A673 (cell line): ENCODE data around the gene ZNF780B. TPM values are rescaled to one million over a fixed set of nuclear protein-coding genes. Genes with fewer than 3 reads are reported as not detected.

ENCODE experiments used
- BruUV-seq: library from RNA; stranded (reverse); fragments of 400-500 nt; replicated peaks from 2 replicates; lab custom pipeline; 2021; lab: Mats Ljungman, UMichigan
- CTCF ChIA-PET: fragments of 300-600 bp; sonication (Branson Sonifier 250); formaldehyde crosslinking; loops from one replicate; lab custom pipeline; 2022; ENCODE audit warnings: antibody characterized with exemption; lab: Charles Lee
- POLR2A ChIA-PET: fragments of 300-600 bp; sonication (Branson Sonifier 250); formaldehyde crosslinking; loops from one replicate; lab custom pipeline; 2022; ENCODE audit warnings: antibody characterized with exemption; ENCODE audit not compliant: low non-redundant PET; lab: Charles Lee
- DNase-seq: peaks from one replicate; pipeline ENCODE4 v3.0.0-alpha.2; 2015; ENCODE audit warnings: low spot score
- H3K27ac ChIP-seq: fragments of 200-600 bp; sonication (generic); 2 replicates; pipeline ENCODE4 v1.5.1; 2016; ENCODE audit warnings: mixed run types, low read depth, mild to moderate bottlenecking, mixed read lengths, antibody characterized with exemption, low read length; ENCODE audit not compliant: poor library complexity, severe bottlenecking
- H3K27me3 ChIP-seq: fragments of 200-600 bp; sonication (generic); replicated peaks from 2 replicates; pipeline ENCODE4 v1.6.1; 2017; ENCODE audit warnings: mixed run types, low read depth, mild to moderate bottlenecking, mixed read lengths, antibody characterized with exemption, low read length; ENCODE audit not compliant: insufficient read depth, poor library complexity
- H3K36me3 ChIP-seq: fragments of 200-600 bp; sonication (generic); 2 replicates; pipeline ENCODE4 v1.6.1; 2016; ENCODE audit warnings: mixed run types, mild to moderate bottlenecking, mixed read lengths, antibody characterized with exemption, low read length; ENCODE audit not compliant: insufficient read depth, poor library complexity, severe bottlenecking
- H3K4me1 ChIP-seq: fragments of 200-600 bp; sonication (generic); 2 replicates; pipeline ENCODE4 v1.6.1; 2017; ENCODE audit warnings: mixed run types, mild to moderate bottlenecking, mixed read lengths, antibody characterized with exemption, low read length; ENCODE audit not compliant: insufficient read depth, poor library complexity, severe bottlenecking
- H3K4me3 ChIP-seq: fragments of 200-600 bp; sonication (generic); 2 replicates; pipeline ENCODE4 v1.5.1; 2016; ENCODE audit warnings: low read depth, mixed run types, mild to moderate bottlenecking, mixed read lengths, low read length; ENCODE audit not compliant: poor library complexity, severe bottlenecking
- H3K9me3 ChIP-seq: fragments of 200-600 bp; sonication (generic); 2 replicates; pipeline ENCODE4 v1.6.1; 2016; ENCODE audit warnings: mixed run types, low read depth, mild to moderate bottlenecking, mixed read lengths, antibody characterized with exemption, low read length; ENCODE audit not compliant: poor library complexity, severe bottlenecking
- EZH2 ChIP-seq: fragments of 200-600 bp; sonication (generic); IDR thresholded peaks from 2 replicates; pipeline ENCODE4 v1.6.1; 2017; ENCODE audit warnings: borderline replicate concordance, low read depth, mild to moderate bottlenecking, mixed read lengths, antibody characterized with exemption, low read length; ENCODE audit not compliant: poor library complexity, severe bottlenecking
- intact Hi-C: fragments of 100-400 bp; cut with micrococcal nuclease; formaldehyde crosslinking; loops from one replicate; pipeline ENCODE4 v1.10.0; 2022; ENCODE audit not compliant: unreplicated experiment
- total RNA-seq: library from RNA; stranded (reverse); gene quantifications from 2 replicates; pipeline ENCODE4 v1.2.3, GENCODE V29; 2021
- TF ChIP-seq, protein P1 (sequence below): fragments of 300-800, 200-600 bp; sonication (generic); conservative IDR thresholded peaks from 2 replicates; pipeline ENCODE4 v1.5.1; 2017; ENCODE audit warnings: low read depth, mild to moderate bottlenecking, antibody characterized with exemption, low read length, moderate library complexity, mixed read lengths

Gene ZNF780B
- total RNA-seq, 1 experiment from 2014 or later = 23.7 TPM

DNA sequence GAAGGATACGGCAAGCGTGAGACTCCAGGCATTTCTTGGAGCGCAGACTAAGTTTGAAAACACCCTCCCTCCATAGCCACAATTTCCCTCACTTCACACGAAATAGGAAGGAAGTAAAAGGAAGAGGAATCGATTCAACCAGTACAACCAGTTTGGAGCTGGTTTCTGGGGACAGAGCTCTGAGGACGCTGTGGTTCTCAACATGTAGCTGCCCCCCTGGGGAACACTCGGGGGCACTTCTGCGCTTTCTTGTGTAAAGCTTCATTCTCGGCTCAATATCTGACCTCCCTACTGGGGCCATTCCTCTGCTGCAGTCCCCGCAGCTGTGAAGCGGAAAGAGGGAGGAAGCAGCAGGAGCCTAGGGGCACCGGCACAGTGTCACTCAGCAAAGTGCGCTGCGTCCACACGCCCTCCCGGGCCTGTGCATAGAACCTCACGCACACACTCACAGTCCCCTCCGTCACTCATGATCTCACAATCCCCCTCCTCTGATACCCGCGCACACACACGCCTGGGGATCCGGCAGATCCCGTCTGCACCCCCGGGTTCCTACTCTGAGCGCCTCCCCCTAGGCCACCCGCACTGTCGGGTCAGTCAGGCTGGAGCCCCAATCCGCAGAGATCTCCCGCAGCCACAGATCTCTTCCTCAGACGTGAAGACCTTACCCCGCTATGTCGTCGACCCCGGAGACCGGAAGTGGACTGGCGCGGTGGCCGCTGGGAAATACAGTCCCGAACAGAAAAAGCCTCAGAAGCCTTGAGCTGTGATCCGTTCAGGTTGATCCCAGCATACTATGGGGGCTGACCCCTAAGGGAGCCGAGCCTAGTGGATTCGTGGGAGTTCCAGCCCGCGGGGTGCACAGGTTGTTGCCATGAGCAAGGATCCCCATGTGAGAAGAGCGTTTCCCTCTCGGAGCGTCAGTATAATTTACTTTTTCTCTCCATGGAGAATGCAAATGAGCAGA, 34.5 kb upstream of the ZNF780B start, which contains the start of gene ZNF780A:
Gene ZNF780A (minus strand): TSS at position 703 of the 964 bp plus-strand sequence. CDS start 6,190 bp downstream, outside the sequence.
- no peaks in the 10 kb centered on the region for H3K36me3 ChIP-seq
- DNase-seq = peak; percentile 80
- POLR2A ChIA-PET = interaction anchor here (0.6 kb wide), 1 partner anchor 68 kb away, joined by 3 read pairs; no protein-coding TSS in a partner anchor
- peaks cover 8% of the 10 kb centered on the region for H3K9me3 ChIP-seq
- H3K4me3 ChIP-seq = peak within 1 kb of the TSS; percentile 74
- H3K27ac ChIP-seq = peak within 1 kb of the TSS; percentile 87
- TSS peak; percentile 47 for BruUV-seq
- H3K27me3 ChIP-seq = no peaks in the 10 kb centered on the region
- peaks cover 2% of the 10 kb centered on the region for H3K4me1 ChIP-seq
- intact Hi-C loops = no loop called here
- TF ChIP-seq, protein P1, sequence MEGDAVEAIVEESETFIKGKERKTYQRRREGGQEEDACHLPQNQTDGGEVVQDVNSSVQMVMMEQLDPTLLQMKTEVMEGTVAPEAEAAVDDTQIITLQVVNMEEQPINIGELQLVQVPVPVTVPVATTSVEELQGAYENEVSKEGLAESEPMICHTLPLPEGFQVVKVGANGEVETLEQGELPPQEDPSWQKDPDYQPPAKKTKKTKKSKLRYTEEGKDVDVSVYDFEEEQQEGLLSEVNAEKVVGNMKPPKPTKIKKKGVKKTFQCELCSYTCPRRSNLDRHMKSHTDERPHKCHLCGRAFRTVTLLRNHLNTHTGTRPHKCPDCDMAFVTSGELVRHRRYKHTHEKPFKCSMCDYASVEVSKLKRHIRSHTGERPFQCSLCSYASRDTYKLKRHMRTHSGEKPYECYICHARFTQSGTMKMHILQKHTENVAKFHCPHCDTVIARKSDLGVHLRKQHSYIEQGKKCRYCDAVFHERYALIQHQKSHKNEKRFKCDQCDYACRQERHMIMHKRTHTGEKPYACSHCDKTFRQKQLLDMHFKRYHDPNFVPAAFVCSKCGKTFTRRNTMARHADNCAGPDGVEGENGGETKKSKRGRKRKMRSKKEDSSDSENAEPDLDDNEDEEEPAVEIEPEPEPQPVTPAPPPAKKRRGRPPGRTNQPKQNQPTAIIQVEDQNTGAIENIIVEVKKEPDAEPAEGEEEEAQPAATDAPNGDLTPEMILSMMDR = no peak
- TF ChIP-seq EZH2 = no peak
- CTCF ChIA-PET = no interaction called here

DNA sequence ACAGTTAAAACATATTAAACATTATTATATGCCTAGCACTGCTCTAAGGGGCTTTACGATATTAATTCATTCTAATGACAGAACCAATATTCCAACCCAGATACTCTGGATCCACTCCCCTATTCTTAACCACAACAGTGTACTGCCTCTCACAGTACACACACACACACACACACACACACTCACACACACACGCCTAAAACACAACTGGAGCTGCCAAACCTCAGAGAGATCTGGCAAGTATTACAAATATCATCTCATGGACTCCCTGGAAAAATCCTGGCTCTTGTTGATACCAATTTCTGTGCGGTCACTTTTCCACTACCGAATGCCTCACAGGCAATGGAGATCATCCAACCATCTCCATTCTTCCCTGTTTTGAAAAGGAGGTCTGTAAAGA, 33.4 kb upstream of the ZNF780B start:
- Histone ChIP-seq H3K27ac (no peak overlapping the region), H3K36me3 (no peaks in the 10 kb centered on the region), H3K4me1 (peaks cover 2% of the 10 kb centered on the region), H3K4me3 (peak overlapping the region; percentile 74), H3K9me3 (peaks cover 8% of the 10 kb centered on the region), H3K27me3 (no peaks in the 10 kb centered on the region)
- no peak for DNase-seq
- CTCF ChIA-PET = no interaction called here
- TF ChIP-seq, protein P1 = no peak
- no peak for TF ChIP-seq EZH2
- intact Hi-C loops = no loop called here
- POLR2A ChIA-PET = no interaction called here
- no TSS peak for BruUV-seq

DNA sequence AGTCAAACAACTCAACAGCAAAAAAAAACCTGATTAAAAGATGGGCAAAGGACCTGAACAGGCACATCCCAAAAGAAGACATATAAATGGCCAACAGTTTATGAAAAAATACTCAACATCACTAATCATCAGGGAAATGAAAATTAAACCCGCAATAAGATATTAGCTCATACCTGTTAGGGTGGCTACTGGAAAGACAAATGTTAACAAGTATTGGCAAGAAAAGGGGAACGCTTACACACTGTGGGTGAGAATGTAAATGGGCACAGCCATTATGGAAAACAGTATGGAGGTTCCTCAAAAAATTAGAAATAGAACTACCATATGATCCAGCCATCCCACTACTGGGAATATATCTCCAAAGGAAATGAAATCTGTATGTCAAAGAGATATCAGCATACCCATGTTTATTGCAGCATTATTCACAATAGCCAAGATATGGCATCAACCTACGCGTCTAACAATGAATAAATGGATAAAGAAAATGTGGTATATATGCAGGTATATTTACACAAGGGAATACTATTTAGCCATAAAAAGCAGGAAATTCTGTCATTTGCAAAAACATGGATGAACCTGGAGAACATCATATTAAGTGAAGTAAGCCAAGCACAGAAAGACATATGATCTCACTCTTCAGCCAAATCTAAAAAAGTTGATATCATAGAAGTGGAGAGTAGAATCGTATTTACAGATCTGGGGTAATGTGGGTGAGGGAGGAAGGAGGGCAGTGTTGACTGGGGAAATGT, 32.4 kb upstream of the ZNF780B start:
- Histone ChIP-seq H3K27me3 (no peaks in the 10 kb centered on the region), H3K4me1 (peaks cover 2% of the 10 kb centered on the region), H3K27ac (no peak overlapping the region), H3K36me3 (no peaks in the 10 kb centered on the region), H3K4me3 (no peak overlapping the region), H3K9me3 (peaks cover 8% of the 10 kb centered on the region)
- ChIA-PET CTCF (no interaction called here), POLR2A (no interaction called here)
- no peak for TF ChIP-seq EZH2
- TF ChIP-seq, protein P1 = no peak
- no TSS peak for BruUV-seq
- intact Hi-C loops = no loop called here
- no peak for DNase-seq
